ENCODE results near the gene ARV1.

- TF ChIP-seq CTCF (conservative IDR thresholded peaks at IDR 0.05; ENCODE audit: low read length): no peak
- no peak for TF ChIP-seq EZH2phosphoT487 (IDR thresholded peaks at IDR 0.05; ENCODE audit: borderline replicate concordance)
These were observed 70.5 kb downstream of the ARV1 start for GRCh38 chr1:231049121-231049979.

Data from Loucy (cell line).